Chondrocyte (in vitro differentiated cells): ENCODE results near the gene PRRT3. TPM values are rescaled to one million over a fixed set of nuclear protein-coding genes. Genes with fewer than 3 reads are reported as not detected.
A peak's percentile ranks its signal among the peaks of the same experiment; 100 is the strongest.

ENCODE experiments used
- DNase-seq: peaks from one replicate; pipeline ENCODE4 v3.0.0; 2021; ENCODE audit warnings: mixed read lengths, low spot score
- H3K27ac Mint-ChIP-seq: one replicate; pipeline ENCODE4 v1.8.0; 2021; ENCODE audit warnings: mild to moderate bottlenecking, moderate library complexity, mixed read lengths; ENCODE audit not compliant: unreplicated experiment
- H3K27me3 Mint-ChIP-seq: 2 replicates; pipeline ENCODE4 v1.8.0; 2021; ENCODE audit warnings: low read depth, mixed read lengths
- H3K36me3 Mint-ChIP-seq: 2 replicates; pipeline ENCODE4 v1.8.0; 2021; ENCODE audit warnings: low read depth, mixed read lengths
- H3K4me1 Mint-ChIP-seq: 2 replicates; pipeline ENCODE4 v1.8.0; 2021; ENCODE audit warnings: low read depth, mild to moderate bottlenecking, mixed read lengths
- H3K4me3 Mint-ChIP-seq: one replicate; pipeline ENCODE4 v1.8.0; 2021; ENCODE audit warnings: mild to moderate bottlenecking, moderate library complexity, mixed read lengths; ENCODE audit not compliant: unreplicated experiment
- H3K9me3 Mint-ChIP-seq: 2 replicates; pipeline ENCODE4 v1.8.0; 2021; ENCODE audit warnings: low read depth, mixed read lengths
- CTCF ChIP-seq: fragments of 200-600 bp; sonication (generic); IDR thresholded peaks from 2 replicates; pipeline ENCODE4 v1.5.0; 2021; ENCODE audit warnings: antibody characterized with exemption, mild to moderate bottlenecking, moderate library complexity
- total RNA-seq: library from RNA; stranded (reverse); gene quantifications from 3 replicates; pipeline ENCODE4 v1.2.1, GENCODE V29; 2021

Gene PRRT3
- total RNA-seq, 1 donor from 2014 or later, result 3.9 TPM

GRCh38 chr3:9934235-9934621, 18.0 kb downstream of the PRRT3 start:
- Mint-ChIP-seq H3K36me3 (peaks cover 9% of the 10 kb centered on the region), H3K27me3 (no peaks in the 10 kb centered on the region)
- DNase-seq, result no peak

GRCh38 chr3:9933561-9934234, 18.5 kb downstream of the PRRT3 start, which contains the start of gene CRELD1:
TSS of gene CRELD1 (plus strand) at chr3:9933834. CDS start at chr3:9934439, 605 bp downstream.
- Mint-ChIP-seq H3K4me3 (peak within 1 kb of the TSS; percentile 80), H3K27me3 (no peaks in the 10 kb centered on the region), H3K27ac (peak within 1 kb of the TSS; percentile 88), H3K4me1 (peaks cover 24% of the 10 kb centered on the region), H3K9me3 (no peaks in the 10 kb centered on the region), H3K36me3 (peaks cover 9% of the 10 kb centered on the region)
- DNase-seq, result peak; percentile 97
- no peak for TF ChIP-seq CTCF

More at GRCh38 chr3:9934235-9934621, 18.0 kb downstream of the PRRT3 start:
- Mint-ChIP-seq H3K4me1 (peaks cover 24% of the 10 kb centered on the region), H3K9me3 (no peaks in the 10 kb centered on the region), H3K4me3 (peak overlapping the region; percentile 80), H3K27ac (peak overlapping the region; percentile 88)
- peak; percentile 43 for TF ChIP-seq CTCF

- peaks cover 24% of the 10 kb centered on the region for H3K4me1 Mint-ChIP-seq
- peak; percentile 89 for TF ChIP-seq CTCF
- DNase-seq, result peak; percentile 94
- no peaks in the 10 kb centered on the region for H3K9me3 Mint-ChIP-seq
- peak overlapping the region; percentile 80 for H3K4me3 Mint-ChIP-seq
- H3K36me3 Mint-ChIP-seq, result peaks cover 8% of the 10 kb centered on the region
- no peaks in the 10 kb centered on the region for H3K27me3 Mint-ChIP-seq
- H3K27ac Mint-ChIP-seq, result peak overlapping the region; percentile 88
Observed at GRCh38 chr3:9932843-9933560, 19.2 kb downstream of the PRRT3 start.

GRCh38 chr3:9932535-9932842, 19.7 kb downstream of the PRRT3 start:
- Mint-ChIP-seq H3K9me3 (no peaks in the 10 kb centered on the region), H3K4me1 (peaks cover 24% of the 10 kb centered on the region), H3K4me3 (peak overlapping the region; percentile 80), H3K36me3 (peaks cover 7% of the 10 kb centered on the region), H3K27ac (peak overlapping the region; percentile 82), H3K27me3 (no peaks in the 10 kb centered on the region)
- DNase-seq, result no peak
- TF ChIP-seq CTCF, result no peak

- Mint-ChIP-seq H3K9me3 (no peaks in the 10 kb centered on the region), H3K27me3 (no peaks in the 10 kb centered on the region)
Observed at GRCh38 chr3:9930804-9931418, 21.3 kb downstream of the PRRT3 start.

More at GRCh38 chr3:9930804-9931418, 21.3 kb downstream of the PRRT3 start:
- no peak for DNase-seq
- peaks cover 6% of the 10 kb centered on the region for H3K36me3 Mint-ChIP-seq
- H3K4me1 Mint-ChIP-seq, result peaks cover 24% of the 10 kb centered on the region
- TF ChIP-seq CTCF, result peak; percentile 58
- no peak overlapping the region for H3K4me3 Mint-ChIP-seq
- no peak overlapping the region for H3K27ac Mint-ChIP-seq
